Erythroblast (primary cell): ENCODE results near the gene PDCD4.

Source experiments
- GATA1 ChIP-seq: IDR thresholded peaks from 2 replicates; pipeline ENCODE4 v1.6.1; 2011; ENCODE audit warnings: low read depth, mild to moderate bottlenecking, control low read depth, low read length, moderate library complexity
- POLR2A ChIP-seq: IDR thresholded peaks from 2 replicates; pipeline ENCODE4 v1.6.1; 2011; ENCODE audit warnings: mild to moderate bottlenecking, low read length

DNA sequence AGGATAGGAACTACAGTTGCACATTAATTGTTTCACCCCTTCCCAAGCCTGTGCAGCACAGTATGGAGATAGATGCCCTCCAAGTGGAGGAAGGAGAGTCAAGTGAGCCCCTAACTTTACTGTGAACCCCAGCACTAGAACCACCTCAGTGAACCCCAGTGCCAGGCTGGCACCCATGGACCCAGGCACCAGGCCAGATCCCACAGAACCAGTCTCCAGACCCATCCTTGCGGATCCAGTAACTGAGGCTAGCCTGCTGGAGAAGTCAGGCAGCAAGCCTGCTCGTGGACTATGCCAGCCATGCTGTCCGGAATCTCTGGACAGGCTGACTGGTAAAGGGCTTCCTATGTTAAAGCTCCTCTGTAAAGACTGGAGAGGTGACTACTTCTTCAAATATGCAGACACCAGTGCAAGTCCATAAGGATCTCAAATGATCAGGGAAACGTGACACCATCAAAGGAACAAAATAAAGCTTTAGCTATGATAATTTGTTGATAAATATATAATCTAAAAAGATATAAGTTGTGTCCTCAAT, 75.4 kb downstream of the PDCD4 start:
- TF ChIP-seq POLR2A (no peak), GATA1 (no peak)
